Thyroid gland (tissue), 4 donors: ENCODE results near the gene TBC1D2B. TPM values are rescaled to one million over a fixed set of nuclear protein-coding genes. Genes with fewer than 3 reads are reported as not detected.

ENCODE experiments used
- DNase-seq, 2 donors: peaks; one replicate each; pipeline ENCODE4 v3.0.0-alpha.2; 2019
- H3K27ac ChIP-seq, 3 donors: fragments of 200-600 bp; sonication (generic); 1 replicate in 2 of 3; 2 replicates in 1 of 3; pipeline ENCODE4 v1.5.1; 2016 to 2019; ENCODE audit warnings: mild to moderate bottlenecking in 1 of 3, moderate library complexity in 1 of 3
- H3K27me3 ChIP-seq: fragments of 200-600 bp; sonication (generic); one replicate; pipeline ENCODE4 v1.5.1; 2019
- H3K36me3 ChIP-seq, 2 donors: fragments of 200-600 bp; sonication (generic); one replicate each; pipeline ENCODE4 v1.5.1; 2016 to 2019
- H3K4me1 ChIP-seq, 2 donors: fragments of 200-600 bp; sonication (generic); one replicate each; pipeline ENCODE4 v1.5.1; 2017 to 2019
- H3K4me3 ChIP-seq, 3 donors: fragments of 200-600 bp; sonication (generic); replicated peaks in 1 of 3; 1 replicate in 2 of 3; 2 replicates in 1 of 3; pipeline ENCODE4 v1.5.1; 2016; ENCODE audit warnings: mild to moderate bottlenecking in 1 of 3
- H3K9me3 ChIP-seq: fragments of 200-600 bp; sonication (generic); one replicate; pipeline ENCODE4 v1.5.1; 2017
- CTCF ChIP-seq, 6 experiments: fragments of 200-600 bp in 3 of 6; fragments of 450-650 bp in 3 of 6; sonication (generic) in 3 of 6; IDR thresholded peaks; one replicate each; pipeline ENCODE4 v1.5.1; 2016 to 2019; ENCODE audit warnings: antibody characterized with exemption in 6 of 6, mild to moderate bottlenecking in 2 of 6, inconsistent platforms in 1 of 6, moderate library complexity in 1 of 6
- POLR2A ChIP-seq, 2 donors: fragments of 450-650 bp; IDR thresholded peaks; one replicate each; pipeline ENCODE4 v1.6.1; 2017; ENCODE audit warnings: antibody characterized with exemption in 2 of 2, mild to moderate bottlenecking in 2 of 2, moderate library complexity in 1 of 2
- WGBS, 2 donors: methylation state at CpG; one replicate each; pipeline ENCODE4 v1.1.5; 2017; 5-methylcytosine and 5-hydroxymethylcytosine counted together
- intact Hi-C: fragments of 100-400 bp; cut with DNase I; formaldehyde crosslinking; loops from one replicate; pipeline ENCODE4 v1.15.1; 2023
- total RNA-seq, 4 donors: library from RNA; depleted of rRNA; stranded (reverse); fragments of >200 nt; gene quantifications; one replicate each; pipeline ENCODE4 v1.2.3, GENCODE V29; 2016

TBC1D2B gene
- total RNA-seq, 4 donors from 2014 or later: 32.8 to 54.0 (median 40.1) TPM

GRCh38 chr15:78035321-78035751 lies 42.2 kb downstream of the TBC1D2B start:
- WGBS, 2 donors: 25 to 29% methylated on average over 4 of the region's 4 CpGs
- Histone ChIP-seq H3K27me3 (no peaks in the 10 kb centered on the region), H3K9me3 (no peaks in the 10 kb centered on the region), H3K4me3 (no peak overlapping the region), H3K36me3 (no peaks in the 10 kb centered on the region), H3K27ac (peak overlapping the region; percentile 37 to 42 (median 39)), H3K4me1 (peaks cover 21 to 57% of the 10 kb centered on the region in 2 donors)
- no peak for TF ChIP-seq POLR2A (IDR thresholded peaks at IDR 0.05)
- TF ChIP-seq CTCF (IDR thresholded peaks at IDR 0.05): no peak
- intact Hi-C loops: no loop called here
- DNase-seq: peak; percentile 63 to 72

GRCh38 chr15:78034495-78035191 lies 42.9 kb downstream of the TBC1D2B start:
- Histone ChIP-seq H3K27ac (peak overlapping the region; percentile 37 to 42 (median 39)), H3K27me3 (no peaks in the 10 kb centered on the region), H3K4me1 (peaks cover 21 to 57% of the 10 kb centered on the region in 2 donors), H3K9me3 (no peaks in the 10 kb centered on the region), H3K36me3 (peaks cover 0 to 2% of the 10 kb centered on the region in 2 donors), H3K4me3 (no peak overlapping the region)
- intact Hi-C loops: no loop called here
- WGBS, 2 donors: 15 to 20% methylated on average over 13 of the region's 13 CpGs
- TF ChIP-seq POLR2A (IDR thresholded peaks at IDR 0.05) (peak in 1 of 2 donors; percentile 10), CTCF (IDR thresholded peaks at IDR 0.05) (no peak)
- peak; percentile 61 to 74 for DNase-seq

GRCh38 chr15:78033864-78034263 lies 43.6 kb downstream of the TBC1D2B start:
- TF ChIP-seq CTCF (IDR thresholded peaks at IDR 0.05) (no peak), POLR2A (IDR thresholded peaks at IDR 0.05) (no peak)
- DNase-seq: no peak
- peaks cover 21 to 51% of the 10 kb centered on the region in 2 donors for H3K4me1 ChIP-seq

GRCh38 chr15:78032671-78033070 lies 44.8 kb downstream of the TBC1D2B start:
- TF ChIP-seq CTCF (IDR thresholded peaks at IDR 0.05): no peak
- TF ChIP-seq POLR2A (IDR thresholded peaks at IDR 0.05): no peak
- Histone ChIP-seq H3K27ac (no peak overlapping the region), H3K36me3 (peaks cover 0 to 9% of the 10 kb centered on the region in 2 donors), H3K9me3 (no peaks in the 10 kb centered on the region), H3K27me3 (no peaks in the 10 kb centered on the region), H3K4me1 (peaks cover 21 to 39% of the 10 kb centered on the region in 2 donors), H3K4me3 (no peak overlapping the region)
- no peak for DNase-seq
- WGBS, 2 donors: 79 to 91% methylated on average over 4 of the region's 4 CpGs
- intact Hi-C loops: no loop called here

More at GRCh38 chr15:78033864-78034263, 43.6 kb downstream of the TBC1D2B start:
- H3K9me3 ChIP-seq: no peaks in the 10 kb centered on the region
- intact Hi-C loops: no loop called here
- H3K4me3 ChIP-seq: no peak overlapping the region
- H3K27ac ChIP-seq: peak overlapping the region; percentile 37 to 42 (median 39)
- WGBS, 2 donors: 64 to 65% methylated on average over 6 of the region's 6 CpGs
- H3K36me3 ChIP-seq: peaks cover 0 to 5% of the 10 kb centered on the region in 2 donors
- no peaks in the 10 kb centered on the region for H3K27me3 ChIP-seq

- peaks cover 0 to 16% of the 10 kb centered on the region in 2 donors for H3K4me1 ChIP-seq
These were observed 52.6 kb downstream of the TBC1D2B start for GRCh38 chr15:78024883-78025282.

More at GRCh38 chr15:78024883-78025282, 52.6 kb downstream of the TBC1D2B start:
- no peak for TF ChIP-seq POLR2A (IDR thresholded peaks at IDR 0.05)
- no peak for TF ChIP-seq CTCF (IDR thresholded peaks at IDR 0.05)
- DNase-seq: no peak
- H3K27ac ChIP-seq: peak overlapping the region in 1 of 3 donors; percentile 28
- H3K27me3 ChIP-seq: no peaks in the 10 kb centered on the region
- H3K36me3 ChIP-seq: peaks cover 24 to 27% of the 10 kb centered on the region in 2 donors
- 88 to 96% methylated on average over 2 of the region's 2 CpGs for WGBS, 2 donors
- intact Hi-C loops: no loop called here
- no peak overlapping the region for H3K4me3 ChIP-seq
- no peaks in the 10 kb centered on the region for H3K9me3 ChIP-seq
